Measurements from ENCODE around the gene HNF1B.

GRCh38 chr17:37791447-37792399, 46.9 kb upstream of the HNF1B start:
- TF ChIP-seq, protein P1, sequence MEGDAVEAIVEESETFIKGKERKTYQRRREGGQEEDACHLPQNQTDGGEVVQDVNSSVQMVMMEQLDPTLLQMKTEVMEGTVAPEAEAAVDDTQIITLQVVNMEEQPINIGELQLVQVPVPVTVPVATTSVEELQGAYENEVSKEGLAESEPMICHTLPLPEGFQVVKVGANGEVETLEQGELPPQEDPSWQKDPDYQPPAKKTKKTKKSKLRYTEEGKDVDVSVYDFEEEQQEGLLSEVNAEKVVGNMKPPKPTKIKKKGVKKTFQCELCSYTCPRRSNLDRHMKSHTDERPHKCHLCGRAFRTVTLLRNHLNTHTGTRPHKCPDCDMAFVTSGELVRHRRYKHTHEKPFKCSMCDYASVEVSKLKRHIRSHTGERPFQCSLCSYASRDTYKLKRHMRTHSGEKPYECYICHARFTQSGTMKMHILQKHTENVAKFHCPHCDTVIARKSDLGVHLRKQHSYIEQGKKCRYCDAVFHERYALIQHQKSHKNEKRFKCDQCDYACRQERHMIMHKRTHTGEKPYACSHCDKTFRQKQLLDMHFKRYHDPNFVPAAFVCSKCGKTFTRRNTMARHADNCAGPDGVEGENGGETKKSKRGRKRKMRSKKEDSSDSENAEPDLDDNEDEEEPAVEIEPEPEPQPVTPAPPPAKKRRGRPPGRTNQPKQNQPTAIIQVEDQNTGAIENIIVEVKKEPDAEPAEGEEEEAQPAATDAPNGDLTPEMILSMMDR (IDR thresholded peaks at IDR 0.05), result peak in 2 of 4 experiments; percentile 15 to 38
- TF ChIP-seq POLR2A (IDR thresholded peaks at IDR 0.05), result no peak

Data from prostate gland (tissue), 2 donors.